HCT116 (cell line): Measurements from ENCODE around the gene ZFHX2. TPM values are rescaled to one million over a fixed set of nuclear protein-coding genes. Genes with fewer than 3 reads are reported as not detected.

Experiments used
- ATAC-seq: fragments of 200-7000 bp; cut with Tn5 transposase; 2 replicates; pipeline ENCODE4 v1.9.1; 2020; ENCODE audit warnings: mild to moderate bottlenecking, moderate library complexity
- BruUV-seq: library from RNA; stranded (reverse); fragments of 400-500 nt; replicated peaks from 2 replicates; lab custom pipeline; 2021; lab: Mats Ljungman, UMichigan
- CTCF ChIA-PET: fragments of 300-600 bp; sonication (Branson Sonifier 250); formaldehyde crosslinking; loops from one replicate; lab custom pipeline; 2021; ENCODE audit warnings: antibody characterized with exemption; lab: Charles Lee
- POLR2A ChIA-PET: fragments of 300-600, 350-600 bp; sonication (Branson Sonifier 250); formaldehyde crosslinking; loops from one replicate; lab custom pipeline; 2021; ENCODE audit warnings: antibody characterized with exemption; lab: Charles Lee
- RAD21 ChIA-PET, 2 experiments: fragments of 300-600 bp; sonication (Branson Sonifier 250); formaldehyde crosslinking; loops; one replicate each; lab custom pipeline; 2023; ENCODE audit warnings: low total read pairs in 2 of 2; ENCODE audit not compliant: uncharacterized antibody in 2 of 2, unreplicated experiment in 2 of 2, low non-redundant PET in 1 of 2; lab: Charles Lee
- DNase-seq: peaks from one replicate; pipeline ENCODE4 v3.0.0-alpha.2; 2010; ENCODE audit warnings: low read depth, low spot score
- H2AFZ ChIP-seq: fragments of 200-600 bp; shearing (Covaris generic), sonication (generic); 2 replicates; pipeline ENCODE4 v1.6.1; 2017; ENCODE audit warnings: low read depth, mixed run types, mixed read lengths, antibody characterized with exemption, low read length; ENCODE audit not compliant: poor library complexity, severe bottlenecking
- H3K27ac ChIP-seq: 2 replicates; pipeline ENCODE4 v1.5.1; 2012; ENCODE audit warnings: low read depth, low read length
- H3K27me3 ChIP-seq: fragments of 200-600 bp; sonication (generic); 2 replicates; pipeline ENCODE4 v1.6.1; 2016; ENCODE audit warnings: mixed run types, low read length, mixed read lengths; ENCODE audit not compliant: insufficient read depth
- H3K36me3 ChIP-seq, 2 experiments: fragments of 200-500 bp in 1 of 2; fragments of 200-600 bp in 1 of 2; sonication (Bioruptor generic) in 1 of 2; sonication (generic) in 1 of 2; 2 replicates each; pipeline versions ENCODE4 v1.5.1 to v1.6.1; 2014 to 2016; ENCODE audit warnings: low read length in 2 of 2, inconsistent platforms in 1 of 2, mixed read lengths in 1 of 2, mixed run types in 1 of 2; ENCODE audit not compliant: insufficient read depth in 2 of 2, control insufficient read depth in 1 of 2
- H3K4me1 ChIP-seq, 2 experiments: fragments of 200-600 bp in 1 of 2; sonication (generic) in 1 of 2; 2 replicates each; pipeline versions ENCODE4 v1.5.1 to v1.6.1; 2012 to 2017; ENCODE audit warnings: low read length in 2 of 2, inconsistent platforms in 1 of 2, mild to moderate bottlenecking in 1 of 2, mixed read lengths in 1 of 2, mixed run types in 1 of 2, moderate library complexity in 1 of 2; ENCODE audit not compliant: insufficient read depth in 2 of 2, control insufficient read depth in 1 of 2
- H3K4me2 ChIP-seq: fragments of 200-600 bp; sonication (generic); 2 replicates; pipeline ENCODE4 v1.6.1; 2017; ENCODE audit warnings: mixed run types, low read length, mixed read lengths
- H3K4me3 ChIP-seq, 2 experiments: fragments of 200-600 bp in 1 of 2; sonication (generic) in 1 of 2; replicated peaks in 1 of 2; 2 replicates each; pipeline ENCODE4 v1.5.1; 2011 to 2016; ENCODE audit warnings: low read length in 2 of 2, control low read depth in 1 of 2, low read depth in 1 of 2, mild to moderate bottlenecking in 1 of 2, mixed read lengths in 1 of 2, mixed run types in 1 of 2
- H3K79me2 ChIP-seq: fragments of 200-600 bp; sonication (generic); 2 replicates; pipeline ENCODE4 v1.6.1; 2017; ENCODE audit warnings: mild to moderate bottlenecking, mixed run types, low read length, moderate library complexity, mixed read lengths; ENCODE audit not compliant: insufficient read depth
- H3K9ac ChIP-seq: fragments of 200-600 bp; sonication (generic); 2 replicates; pipeline ENCODE4 v1.6.1; 2016; ENCODE audit warnings: low read length, mixed read lengths
- H3K9me2 ChIP-seq: fragments of 200-600 bp; sonication (generic), shearing (Covaris generic); 2 replicates; pipeline ENCODE4 v1.6.1; 2017; ENCODE audit warnings: mixed run types, mild to moderate bottlenecking, moderate library complexity; ENCODE audit not compliant: insufficient read depth
- H3K9me3 ChIP-seq, 2 experiments: fragments of 200-500 bp in 1 of 2; fragments of 200-600 bp in 1 of 2; sonication (Bioruptor generic) in 1 of 2; sonication (generic) in 1 of 2; 2 replicates each; pipeline ENCODE4 v1.6.1; 2014 to 2017; ENCODE audit warnings: low read length in 2 of 2, mixed read lengths in 2 of 2, inconsistent platforms in 1 of 2, low read depth in 1 of 2, mild to moderate bottlenecking in 1 of 2, mixed run types in 1 of 2, moderate library complexity in 1 of 2; ENCODE audit not compliant: control insufficient read depth in 1 of 2, insufficient read depth in 1 of 2
- H4K20me1 ChIP-seq: fragments of 200-600 bp; sonication (generic), shearing (Covaris generic); 2 replicates; pipeline ENCODE4 v1.6.1; 2017; ENCODE audit warnings: mixed run types, mild to moderate bottlenecking, moderate library complexity; ENCODE audit not compliant: insufficient read depth
- CBX3 ChIP-seq: IDR thresholded peaks from 2 replicates; pipeline ENCODE4 v1.6.1; 2012; ENCODE audit warnings: low read depth
- CEBPB ChIP-seq: IDR thresholded peaks from 2 replicates; pipeline ENCODE4 v1.6.1; 2012; ENCODE audit warnings: low read depth
- ELF1 ChIP-seq: IDR thresholded peaks from 2 replicates; pipeline ENCODE4 v1.6.1; 2012; ENCODE audit warnings: low read depth, borderline replicate concordance
- EZH2 ChIP-seq: fragments of 200-600 bp; sonication (generic); IDR thresholded peaks from 2 replicates; pipeline ENCODE4 v1.6.1; 2017; ENCODE audit warnings: antibody characterized with exemption, mixed run types
- FOSL1 ChIP-seq: IDR thresholded peaks from 2 replicates; pipeline ENCODE4 v1.6.1; 2012; ENCODE audit warnings: low read depth
- POLR2A ChIP-seq: IDR thresholded peaks from 2 replicates; pipeline ENCODE4 v1.7.0; 2011; ENCODE audit warnings: borderline replicate concordance; ENCODE audit not compliant: insufficient read depth, insufficient read length; ENCODE audit errors: extremely low read depth
- POLR2AphosphoS5 ChIP-seq: IDR thresholded peaks from 2 replicates; pipeline ENCODE4 v1.6.1; 2011; ENCODE audit warnings: mild to moderate bottlenecking, low read depth, low read length, moderate library complexity
- REST ChIP-seq: IDR thresholded peaks from 2 replicates; pipeline ENCODE4 v1.6.1; 2012; ENCODE audit warnings: low read depth
- SIN3A ChIP-seq: IDR thresholded peaks from 2 replicates; pipeline ENCODE4 v1.6.1; 2012; ENCODE audit warnings: low read depth
- ZFX ChIP-seq: fragments of 450-650 bp; IDR thresholded peaks from 2 replicates; pipeline ENCODE4 v1.6.1; 2017
- intact Hi-C: fragments of 100-400 bp; cut with micrococcal nuclease; formaldehyde crosslinking; loops from 2 replicates; pipeline ENCODE4 v1.10.0; 2022
- total RNA-seq: library from RNA; stranded (reverse); gene quantifications from one replicate; pipeline ENCODE4 v1.2.1, GENCODE V29; 2021; ENCODE audit not compliant: unreplicated experiment

ZFHX2 gene
- total RNA-seq, 1 experiment from 2014 or later: 3.6 TPM

- no peaks in the 10 kb centered on the region for H3K9me3 ChIP-seq
- ATAC-seq: no peak
- H2AFZ ChIP-seq: no peak overlapping the region
- POLR2A ChIA-PET: no interaction called here
- no peak for DNase-seq
- no peak overlapping the region for H3K9ac ChIP-seq
- BruUV-seq: no TSS peak
- peak overlapping the region; percentile 13; the same call in 1 of the 2 replicates for H3K27ac ChIP-seq
- no peaks in the 10 kb centered on the region for H3K9me2 ChIP-seq
- no peaks in the 10 kb centered on the region for H3K27me3 ChIP-seq
- peaks cover 16 to 22% of the 10 kb centered on the region in 2 experiments; a peak in 3 of 4 replicates for H3K36me3 ChIP-seq
- RAD21 ChIA-PET: interaction anchor here in 1 of 2 experiments (1.1 kb wide), 1 partner anchor 79 kb away, joined by 6 read pairs; no protein-coding TSS in a partner anchor
- TF ChIP-seq POLR2A (no peak), ZFX (no peak), ELF1 (no peak), CEBPB (no peak)
- peak overlapping the region; percentile 95; the same call in 1 of the 2 replicates for H3K4me2 ChIP-seq
- CTCF ChIA-PET: interaction anchor here (0.9 to 6.0 kb wide), 4 partner anchors 11 to 231 kb away, joined by 3 to 69 read pairs (median 13); partner anchors contain the start of gene AP1G2
- H3K4me1 ChIP-seq: peaks cover 5 to 18% of the 10 kb centered on the region in 2 experiments; a peak in 2 of 4 replicates
- intact Hi-C loops: loop anchor here (5.0 kb wide), 1 partner anchor 290 kb away; no protein-coding TSS in a partner anchor
- H3K4me3 ChIP-seq: no peak overlapping the region
- peaks cover 6% of the 10 kb centered on the region; the same call in 1 of the 2 replicates for H3K79me2 ChIP-seq
- H4K20me1 ChIP-seq: no peaks in the 10 kb centered on the region
Measured at GRCh38 chr14:23557521-23557920, 6.0 kb upstream of the ZFHX2 start.

- Histone ChIP-seq H3K79me2 (peaks cover 6% of the 10 kb centered on the region; the same call in 1 of the 2 replicates), H3K27me3 (no peaks in the 10 kb centered on the region), H3K9me2 (no peaks in the 10 kb centered on the region), H3K36me3 (peaks cover 16 to 19% of the 10 kb centered on the region in 2 experiments; a peak in 3 of 4 replicates), H3K9ac (peak overlapping the region; percentile 82), H4K20me1 (no peaks in the 10 kb centered on the region), H3K9me3 (no peaks in the 10 kb centered on the region), H3K4me1 (peaks cover 5 to 21% of the 10 kb centered on the region in 2 experiments; a peak in 3 of 4 replicates), H3K4me3 (peak overlapping the region; percentile 81 to 92), H2AFZ (no peak overlapping the region), H3K27ac (peak overlapping the region; percentile 91), H3K4me2 (peak overlapping the region; percentile 95)
- ChIA-PET POLR2A (no interaction called here), RAD21 (no interaction called here), CTCF (interaction anchor here (0.8 to 6.0 kb wide), 4 partner anchors 11 to 78 kb away, joined by 3 to 69 read pairs (median 12); partner anchors contain the start of gene AP1G2)
- BruUV-seq: no TSS peak
- ATAC-seq: no peak
- intact Hi-C loops: loop anchor here (5.0 kb wide), 1 partner anchor 290 kb away; no protein-coding TSS in a partner anchor
- no peak for TF ChIP-seq SIN3A
- TF ChIP-seq EZH2: no peak
- TF ChIP-seq REST: no peak
- TF ChIP-seq CBX3: no peak
- no peak for TF ChIP-seq POLR2AphosphoS5
- no peak for TF ChIP-seq FOSL1
- no peak for DNase-seq
Measured at GRCh38 chr14:23556700-23557440, 5.3 kb upstream of the ZFHX2 start.
